ENCODE data around the gene RANBP17. TPM values are rescaled to one million over a fixed set of nuclear protein-coding genes. Genes with fewer than 3 reads are reported as not detected.

Gene RANBP17
- total RNA-seq, 1 experiment from 2014 or later: 6.0 TPM

DNA sequence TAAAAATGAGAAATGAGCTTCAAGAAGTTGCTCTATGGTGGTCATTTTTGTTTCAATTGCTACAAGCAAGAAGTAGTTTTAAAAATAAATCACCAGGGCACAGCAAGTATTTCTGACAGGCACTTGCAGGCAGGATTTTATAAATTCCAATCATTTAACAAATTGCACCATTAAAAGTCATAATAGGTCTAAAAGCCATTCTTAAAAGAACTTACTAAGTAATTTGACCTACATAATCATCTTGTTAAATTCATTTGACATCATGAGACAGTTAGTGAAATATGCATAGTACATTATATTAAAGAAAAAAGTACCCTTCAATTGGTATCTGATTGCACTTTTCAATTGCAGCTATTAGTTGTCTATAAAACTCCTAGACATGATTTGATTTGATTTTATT, 478.2 kb downstream of the RANBP17 start:
- CTCF ChIA-PET: interaction anchor here (0.6 to 0.8 kb wide), 3 partner anchors 18 to 136 kb away, joined by 3 to 5 read pairs (median 4); no protein-coding TSS in a partner anchor
- H3F3A ChIP-seq (ENCODE audit: low read length, unreplicated experiment): no peaks in the 10 kb centered on the region

DNA sequence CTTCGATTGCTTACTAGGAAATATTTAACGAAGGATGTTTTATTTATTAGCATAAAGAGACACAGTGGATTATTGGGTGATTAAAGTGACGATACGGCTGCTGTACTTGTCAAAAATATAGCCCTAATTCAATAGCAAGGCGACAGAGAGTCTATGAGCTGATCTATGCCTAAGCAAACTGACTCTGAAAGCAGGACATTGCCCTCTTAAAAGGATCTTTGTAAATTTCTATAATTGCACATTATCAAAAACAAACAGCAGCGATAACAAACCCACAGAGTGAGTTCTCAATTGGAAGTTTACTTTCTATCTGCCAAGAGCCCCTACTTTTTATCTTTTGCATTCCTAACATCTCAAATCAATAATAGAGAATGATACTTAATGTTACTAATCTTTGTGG, 478.7 kb downstream of the RANBP17 start:
- Histone ChIP-seq H2AFZ (ENCODE audit: low read length) (no peak overlapping the region), H3K9me3 (ENCODE audit: low read length) (no peaks in the 10 kb centered on the region), H4K20me1 (ENCODE audit: low read length) (no peaks in the 10 kb centered on the region), H3K79me2 (ENCODE audit: low read length) (no peaks in the 10 kb centered on the region), H3K27me3 (ENCODE audit: low read length) (no peaks in the 10 kb centered on the region), H3K4me1 (ENCODE audit: insufficient read depth, low read length) (peaks cover 6% of the 10 kb centered on the region; the same call in 1 of the 2 replicates), H3K36me3 (ENCODE audit: low read depth, low read length) (no peaks in the 10 kb centered on the region), H3F3A (ENCODE audit: low read length, unreplicated experiment) (no peaks in the 10 kb centered on the region), H3K9me2 (replicated peaks; ENCODE audit: low read length) (no peaks in the 10 kb centered on the region), H3K4me3 (ENCODE audit: low read length) (no peak overlapping the region), H3K9ac (ENCODE audit: low read length) (no peak overlapping the region), H3K27ac (ENCODE audit: low read length) (no peak overlapping the region), H3K4me2 (ENCODE audit: low read length) (no peak overlapping the region)
- CTCF ChIA-PET: no interaction called here
- TF ChIP-seq EZH2phosphoT487 (IDR thresholded peaks at IDR 0.05; ENCODE audit: borderline replicate concordance, low read length): no peak
- TF ChIP-seq, protein P1, sequence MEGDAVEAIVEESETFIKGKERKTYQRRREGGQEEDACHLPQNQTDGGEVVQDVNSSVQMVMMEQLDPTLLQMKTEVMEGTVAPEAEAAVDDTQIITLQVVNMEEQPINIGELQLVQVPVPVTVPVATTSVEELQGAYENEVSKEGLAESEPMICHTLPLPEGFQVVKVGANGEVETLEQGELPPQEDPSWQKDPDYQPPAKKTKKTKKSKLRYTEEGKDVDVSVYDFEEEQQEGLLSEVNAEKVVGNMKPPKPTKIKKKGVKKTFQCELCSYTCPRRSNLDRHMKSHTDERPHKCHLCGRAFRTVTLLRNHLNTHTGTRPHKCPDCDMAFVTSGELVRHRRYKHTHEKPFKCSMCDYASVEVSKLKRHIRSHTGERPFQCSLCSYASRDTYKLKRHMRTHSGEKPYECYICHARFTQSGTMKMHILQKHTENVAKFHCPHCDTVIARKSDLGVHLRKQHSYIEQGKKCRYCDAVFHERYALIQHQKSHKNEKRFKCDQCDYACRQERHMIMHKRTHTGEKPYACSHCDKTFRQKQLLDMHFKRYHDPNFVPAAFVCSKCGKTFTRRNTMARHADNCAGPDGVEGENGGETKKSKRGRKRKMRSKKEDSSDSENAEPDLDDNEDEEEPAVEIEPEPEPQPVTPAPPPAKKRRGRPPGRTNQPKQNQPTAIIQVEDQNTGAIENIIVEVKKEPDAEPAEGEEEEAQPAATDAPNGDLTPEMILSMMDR (conservative IDR thresholded peaks at IDR 0.05; ENCODE audit: low read depth, low read length): no peak
- no peak for TF ChIP-seq EZH2 (IDR thresholded peaks at IDR 0.05; ENCODE audit: low read length, unreplicated experiment)
- DNase-seq (no peak), ATAC-seq (no peak)
- BruUV-seq (replicated peaks): no TSS peak
- intact Hi-C loops (cut with micrococcal nuclease): loop anchor here (5.0 kb wide), 1 partner anchor 598 kb away; no protein-coding TSS in a partner anchor
- POLR2A ChIA-PET (ENCODE audit: unreplicated experiment): no interaction called here

More for the DNA sequence above, 478.2 kb downstream of the RANBP17 start:
- no TSS peak for BruUV-seq (replicated peaks)
- intact Hi-C loops (cut with micrococcal nuclease): loop anchor here (5.0 kb wide), 1 partner anchor 598 kb away; no protein-coding TSS in a partner anchor
- no peaks in the 10 kb centered on the region for H3K36me3 ChIP-seq (ENCODE audit: low read depth, low read length)
- no peaks in the 10 kb centered on the region for H3K79me2 ChIP-seq (ENCODE audit: low read length)
- H4K20me1 ChIP-seq (ENCODE audit: low read length): no peaks in the 10 kb centered on the region
- POLR2A ChIA-PET (ENCODE audit: unreplicated experiment): no interaction called here
- DNase-seq (no peak), ATAC-seq (no peak)
- peaks cover 6% of the 10 kb centered on the region; the same call in 1 of the 2 replicates for H3K4me1 ChIP-seq (ENCODE audit: insufficient read depth, low read length)
- no peaks in the 10 kb centered on the region for H3K9me3 ChIP-seq (ENCODE audit: low read length)
- no peak overlapping the region for H3K4me3 ChIP-seq (ENCODE audit: low read length)
- H3K9ac ChIP-seq (ENCODE audit: low read length): no peak overlapping the region
- no peak overlapping the region for H3K27ac ChIP-seq (ENCODE audit: low read length)
- no peak overlapping the region for H3K4me2 ChIP-seq (ENCODE audit: low read length)
- TF ChIP-seq EZH2 (IDR thresholded peaks at IDR 0.05; ENCODE audit: low read length, unreplicated experiment) (no peak), EZH2phosphoT487 (IDR thresholded peaks at IDR 0.05; ENCODE audit: borderline replicate concordance, low read length) (no peak)
- TF ChIP-seq, protein P1 (conservative IDR thresholded peaks at IDR 0.05; ENCODE audit: low read depth, low read length): no peak
- no peaks in the 10 kb centered on the region for H3K27me3 ChIP-seq (ENCODE audit: low read length)
- no peak overlapping the region for H2AFZ ChIP-seq (ENCODE audit: low read length)
- no peaks in the 10 kb centered on the region for H3K9me2 ChIP-seq (replicated peaks; ENCODE audit: low read length)

DNA sequence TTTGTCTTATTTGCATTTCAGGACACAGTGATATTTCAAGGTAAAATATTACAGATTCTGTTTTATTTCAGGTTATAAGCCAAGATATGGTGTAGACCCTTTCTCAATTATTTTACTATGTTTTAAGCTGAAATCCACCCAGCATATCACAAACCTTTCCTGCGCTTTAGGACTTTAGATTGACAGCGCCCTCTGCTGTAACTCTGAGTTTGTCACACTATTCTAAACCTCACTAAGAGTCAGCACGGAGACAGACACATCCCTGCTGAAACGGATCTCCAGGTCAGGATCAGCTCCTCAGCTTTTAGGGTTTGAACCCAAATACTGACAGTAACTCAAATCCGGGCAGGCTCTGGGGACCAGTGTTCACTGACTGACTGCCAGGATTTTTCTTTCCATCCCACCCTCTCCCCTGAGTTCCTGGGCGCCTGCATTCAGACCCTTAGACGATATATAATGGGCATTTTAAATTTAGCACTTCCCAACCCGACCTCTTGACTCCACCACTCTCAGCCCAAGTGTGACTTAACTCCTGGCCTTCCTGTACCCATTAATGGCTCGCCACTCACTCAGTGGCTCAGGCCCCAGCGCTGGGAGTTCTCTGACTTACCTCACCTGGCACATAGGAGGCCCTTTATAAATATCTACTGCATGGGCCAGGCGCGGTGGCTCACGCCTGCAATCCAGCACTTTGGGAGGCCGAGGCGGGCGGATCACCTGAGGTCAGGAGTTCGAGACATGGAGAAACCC, 480.7 kb downstream of the RANBP17 start:
- H4K20me1 ChIP-seq (ENCODE audit: low read length): no peaks in the 10 kb centered on the region
- no peaks in the 10 kb centered on the region for H3F3A ChIP-seq (ENCODE audit: low read length, unreplicated experiment)
- BruUV-seq (replicated peaks): no TSS peak
- no peak overlapping the region for H3K27ac ChIP-seq (ENCODE audit: low read length)
- no peak overlapping the region for H3K4me2 ChIP-seq (ENCODE audit: low read length)
- TF ChIP-seq, protein P1 (conservative IDR thresholded peaks at IDR 0.05; ENCODE audit: low read depth, low read length): peak; percentile 93
- TF ChIP-seq EZH2phosphoT487 (IDR thresholded peaks at IDR 0.05; ENCODE audit: borderline replicate concordance, low read length) (no peak), EZH2 (IDR thresholded peaks at IDR 0.05; ENCODE audit: low read length, unreplicated experiment) (no peak)
- no peak overlapping the region for H3K4me3 ChIP-seq (ENCODE audit: low read length)
- H3K36me3 ChIP-seq (ENCODE audit: low read depth, low read length): no peaks in the 10 kb centered on the region
- H3K79me2 ChIP-seq (ENCODE audit: low read length): no peaks in the 10 kb centered on the region
- no peak overlapping the region for H3K9ac ChIP-seq (ENCODE audit: low read length)
- no peaks in the 10 kb centered on the region for H3K9me2 ChIP-seq (replicated peaks; ENCODE audit: low read length)
- H3K4me1 ChIP-seq (ENCODE audit: insufficient read depth, low read length): no peaks in the 10 kb centered on the region
- ChIA-PET CTCF (interaction anchor here (0.6 to 2.6 kb wide), 5 partner anchors 25 to 565 kb away, joined by 3 to 19 read pairs (median 13); no protein-coding TSS in a partner anchor), POLR2A (ENCODE audit: unreplicated experiment) (no interaction called here)
- ATAC-seq: peak; percentile 94
- H3K27me3 ChIP-seq (ENCODE audit: low read length): no peaks in the 10 kb centered on the region
- H2AFZ ChIP-seq (ENCODE audit: low read length): peak overlapping the region; percentile 15; the same call in 1 of the 2 replicates
- H3K9me3 ChIP-seq (ENCODE audit: low read length): no peaks in the 10 kb centered on the region
- intact Hi-C loops (cut with micrococcal nuclease): loop anchor here (1.0 to 5.0 kb wide), 4 partner anchors 69 to 600 kb away; no protein-coding TSS in a partner anchor
- peak; percentile 85 for DNase-seq
